ENCODE data around the gene ITGAD.

Gene ITGAD

DNA sequence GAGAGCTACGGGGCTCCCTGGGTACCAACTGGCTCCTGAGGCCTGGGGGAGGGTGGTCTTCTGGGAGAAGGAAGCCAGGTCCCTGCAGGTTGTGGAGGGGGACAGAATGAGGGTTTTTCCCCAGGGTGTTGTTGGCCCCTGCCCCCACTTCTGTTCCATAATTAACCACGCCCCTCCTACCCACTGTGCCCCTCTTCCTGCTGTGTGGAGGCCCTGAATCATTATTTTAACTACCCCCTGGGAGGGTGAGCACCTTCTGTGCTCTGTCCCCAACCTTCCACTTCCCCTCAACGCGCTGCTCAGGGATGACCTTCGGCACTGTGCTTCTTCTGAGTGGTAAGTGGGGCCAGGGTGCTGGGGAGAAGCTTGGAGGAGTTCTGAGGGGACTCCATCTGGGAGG, at the start of gene ITGAD:
Gene ITGAD (plus strand): TSS at position 280 of the 400 bp plus-strand sequence. CDS start 26 bp downstream, at position 306.
- DNase-seq (ENCODE audit: low spot score) = no peak

- DNase-seq (ENCODE audit: low spot score) = no peak
These were observed 48.4 kb upstream of the ITGAD start for GRCh38 chr16:31344712-31345111.

- DNase-seq (ENCODE audit: low spot score) = no peak
These were observed 45.7 kb upstream of the ITGAD start for GRCh38 chr16:31347445-31347844.

DNA sequence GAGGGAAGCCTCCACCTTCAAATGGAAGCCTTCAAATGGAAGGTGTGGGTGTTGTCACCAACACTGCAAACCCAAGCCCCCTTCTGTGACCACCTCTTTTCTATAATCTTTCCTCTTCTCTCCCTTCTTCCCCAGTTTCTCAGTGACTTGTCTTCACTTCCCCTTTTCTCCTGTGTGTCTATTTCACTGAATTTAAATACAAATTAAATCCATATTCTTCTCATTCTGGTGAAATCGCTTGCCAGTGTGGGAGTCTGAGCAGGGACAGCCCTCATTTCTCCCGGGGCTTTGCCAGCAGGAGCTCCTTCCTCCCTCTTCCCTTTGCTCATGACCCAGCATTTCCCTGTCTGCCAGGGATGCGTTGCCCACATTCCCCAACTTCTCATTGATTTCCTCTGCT, 44.6 kb upstream of the ITGAD start:
- no peak for DNase-seq (ENCODE audit: low spot score)

- DNase-seq (ENCODE audit: low spot score) = no peak
These were observed 42.7 kb upstream of the ITGAD start for GRCh38 chr16:31350275-31351005.

DNA sequence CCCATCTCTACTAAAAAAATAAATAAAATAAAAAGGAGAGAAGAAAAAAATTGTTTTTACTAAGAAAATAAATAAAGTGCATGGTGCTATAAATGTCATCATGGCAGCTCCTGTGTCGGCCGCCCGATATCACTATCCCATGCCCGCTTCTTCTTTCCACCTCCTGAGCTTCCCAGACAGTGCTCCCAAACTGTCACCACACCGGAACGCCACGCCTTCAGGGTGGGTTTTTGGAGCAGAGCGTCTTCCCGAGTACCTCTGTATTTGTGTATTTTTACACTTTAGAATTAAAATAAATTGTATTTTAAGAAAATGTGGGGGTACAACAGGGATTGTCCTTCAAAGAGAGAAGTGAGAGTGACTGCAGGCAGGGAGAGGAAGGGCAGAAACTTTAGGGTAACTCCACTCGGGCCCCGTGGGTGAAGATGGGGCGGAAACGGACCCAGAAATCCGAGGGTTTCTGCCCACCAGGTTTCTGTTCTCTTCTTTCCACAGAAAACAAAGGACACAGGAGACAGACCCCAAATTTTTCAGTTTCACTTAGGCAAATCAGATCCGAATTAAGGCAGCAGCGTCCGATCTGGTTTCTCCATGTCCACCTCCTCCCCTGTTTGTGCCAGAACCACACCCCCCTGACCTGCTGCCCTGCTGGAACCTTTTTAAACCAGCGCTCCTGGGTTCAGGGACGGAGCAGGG, 41.7 kb upstream of the ITGAD start:
- no peak for DNase-seq (ENCODE audit: low spot score)

DNA sequence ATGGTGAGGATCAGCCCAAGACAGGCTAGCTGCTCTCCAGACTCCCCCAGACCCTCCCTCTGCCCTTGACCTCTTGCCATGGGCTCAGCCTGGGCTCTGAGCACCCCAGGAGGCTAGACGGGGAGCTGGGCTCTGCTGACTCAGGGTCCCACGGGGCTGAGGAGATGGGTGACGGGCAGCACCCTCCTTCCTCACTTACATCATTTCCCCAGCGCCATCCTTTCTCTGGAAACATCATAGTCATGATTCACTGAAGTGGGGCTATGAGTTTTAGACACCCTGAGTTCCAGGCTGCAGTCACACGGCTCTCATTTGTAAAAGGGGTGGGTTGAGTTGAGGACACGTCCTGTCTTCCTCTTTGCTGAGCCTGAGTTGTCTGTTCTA, 41.2 kb upstream of the ITGAD start:
- DNase-seq (ENCODE audit: low spot score) = no peak

DNA sequence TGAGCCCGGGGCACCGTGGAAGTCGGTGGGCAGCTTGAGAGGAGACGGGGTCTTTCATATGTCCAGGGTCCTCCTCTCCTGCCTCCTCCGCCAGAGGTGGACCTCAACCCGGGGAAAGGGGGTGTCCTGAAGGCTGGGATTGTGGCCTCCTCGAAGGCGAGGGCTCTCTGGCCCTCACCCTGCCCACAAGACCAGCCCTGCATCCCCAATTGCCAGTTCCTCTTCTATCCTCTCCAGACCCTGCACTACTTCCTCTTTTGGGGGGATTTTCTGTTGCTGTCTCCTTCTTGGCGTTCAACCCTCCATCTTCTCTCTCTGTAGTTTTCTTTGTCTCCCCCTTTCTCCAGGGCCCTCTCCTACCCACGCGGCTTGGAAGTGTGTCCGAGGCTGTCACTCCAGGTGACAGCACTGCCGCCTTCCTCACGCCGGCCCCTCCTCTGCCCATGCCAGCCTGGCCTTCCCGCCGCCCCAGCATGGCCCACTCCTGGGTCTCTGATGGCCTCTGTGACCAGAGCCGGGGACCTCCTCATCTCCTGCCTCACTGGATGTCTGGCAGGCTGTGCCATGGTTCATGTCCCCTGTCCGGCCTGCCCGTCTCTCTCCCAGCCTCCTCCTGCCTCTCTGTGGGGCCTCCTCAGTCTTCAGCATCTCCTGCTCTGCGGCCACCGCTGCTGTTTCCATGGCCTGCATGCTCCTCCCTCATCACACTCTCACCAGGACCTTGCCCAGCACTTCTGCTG, 40.6 kb upstream of the ITGAD start:
- no peak for DNase-seq (ENCODE audit: low spot score)

- DNase-seq (ENCODE audit: low spot score) = peak; percentile 5
These were observed 38.5 kb upstream of the ITGAD start, which contains the start of gene ITGAX for GRCh38 chr16:31354394-31355291. Gene ITGAX, plus strand, starts transcription at chr16:31355176. Its CDS starts 79 bp downstream, at chr16:31355255.

- no peak for DNase-seq (ENCODE audit: low spot score)
These were observed 37.6 kb upstream of the ITGAD start for GRCh38 chr16:31355431-31356100.

DNA sequence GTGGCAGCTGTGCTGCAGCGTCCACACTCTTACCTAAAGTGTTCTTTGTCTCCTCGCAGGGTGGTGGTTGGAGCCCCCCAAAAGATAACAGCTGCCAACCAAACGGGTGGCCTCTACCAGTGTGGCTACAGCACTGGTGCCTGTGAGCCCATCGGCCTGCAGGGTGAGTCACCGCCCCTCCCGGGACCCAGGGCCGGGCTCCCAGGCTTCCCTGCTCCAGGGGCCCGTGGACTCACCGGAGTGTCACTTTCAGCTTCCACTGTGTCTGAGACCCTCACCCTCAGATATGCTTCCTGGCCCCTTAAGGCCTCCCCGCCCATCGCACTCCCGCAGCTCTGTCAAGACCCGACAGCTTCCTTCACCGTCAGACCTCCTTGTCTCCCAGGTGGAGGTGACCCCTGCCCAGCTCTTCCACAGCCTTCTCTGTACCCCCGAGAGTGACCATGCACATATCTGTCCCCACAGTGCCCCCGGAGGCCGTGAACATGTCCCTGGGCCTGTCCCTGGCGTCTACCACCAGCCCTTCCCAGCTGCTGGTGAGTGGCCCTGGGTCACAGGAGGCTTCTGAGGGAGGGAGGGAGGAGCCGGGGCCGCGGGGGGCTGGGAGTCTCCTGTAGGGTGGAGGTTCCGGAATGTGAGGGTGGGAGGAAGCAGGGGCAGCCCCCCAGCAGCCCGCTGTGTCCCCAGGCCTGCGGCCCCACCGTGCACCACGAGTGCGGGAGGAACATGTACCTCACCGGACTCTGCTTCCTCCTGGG, 36.4 kb upstream of the ITGAD start:
- DNase-seq (ENCODE audit: low spot score) = no peak

- DNase-seq (ENCODE audit: low spot score) = no peak
These were observed 35.6 kb upstream of the ITGAD start for GRCh38 chr16:31357324-31358109.

DNA sequence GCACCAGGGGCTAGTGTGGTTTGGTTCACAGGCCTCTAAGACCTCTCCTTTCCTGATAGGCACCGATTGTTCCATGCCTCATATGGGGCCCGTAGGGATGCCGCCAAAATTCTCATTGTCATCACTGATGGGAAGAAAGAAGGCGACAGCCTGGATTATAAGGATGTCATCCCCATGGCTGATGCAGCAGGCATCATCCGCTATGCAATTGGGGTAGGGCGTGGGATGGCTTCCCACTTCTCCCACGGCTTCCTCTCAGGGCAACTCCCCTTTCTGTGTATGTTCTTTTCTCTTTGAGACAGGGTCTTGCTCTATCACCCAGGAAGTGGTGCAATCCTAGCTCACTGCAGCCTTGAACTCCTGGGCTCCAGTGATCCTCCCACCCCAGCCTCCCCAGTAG, 32.9 kb upstream of the ITGAD start:
- no peak for DNase-seq (ENCODE audit: low spot score)

DNA sequence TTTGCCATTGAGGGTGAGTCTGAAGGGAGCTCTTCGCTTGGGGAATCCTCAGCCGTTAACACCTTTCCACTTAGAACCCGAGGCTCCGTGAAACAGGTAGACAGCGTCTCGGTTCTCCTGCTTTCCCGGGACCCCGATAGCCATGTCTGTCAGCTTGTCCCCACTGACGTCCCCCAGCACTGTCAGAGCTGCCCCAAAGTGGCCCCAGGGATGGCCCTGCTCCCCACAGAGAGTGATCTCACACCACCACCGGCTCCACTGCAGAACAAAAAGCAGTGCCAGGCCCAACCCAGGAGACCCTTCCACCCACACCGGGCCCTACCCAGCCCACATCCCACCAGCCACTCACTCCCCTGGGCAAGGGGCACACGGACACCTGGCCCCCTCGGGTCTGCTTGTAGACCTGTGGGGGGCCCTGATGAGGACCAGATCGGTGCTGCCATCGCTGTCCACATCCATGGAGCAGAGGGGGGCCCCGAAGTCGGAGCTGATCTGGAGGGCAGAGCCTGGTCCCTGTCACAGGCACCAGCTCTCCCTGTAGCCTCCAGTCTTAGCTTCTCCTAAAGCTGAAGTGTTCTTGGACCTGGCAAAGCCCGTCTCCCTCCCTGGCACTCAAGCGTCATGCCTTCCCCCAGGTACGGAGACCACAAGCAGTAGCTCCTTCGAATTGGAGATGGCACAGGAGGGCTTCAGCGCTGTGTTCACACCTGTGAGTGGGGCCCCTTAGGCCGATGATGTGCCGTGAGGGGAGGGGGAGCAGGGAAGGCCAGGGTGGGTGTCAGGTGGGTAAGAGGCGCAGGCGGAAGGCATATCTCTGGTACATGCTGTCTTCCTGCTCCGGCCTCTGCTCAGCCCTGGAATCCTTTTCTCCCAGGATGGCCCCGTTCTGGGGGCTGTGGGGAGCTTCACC, 31.7 kb upstream of the ITGAD start:
- DNase-seq (ENCODE audit: low spot score) = no peak

- DNase-seq (ENCODE audit: low spot score) = no peak
These were observed 30.4 kb upstream of the ITGAD start for GRCh38 chr16:31362476-31363405.

GRCh38 chr16:31363721-31364120, 29.4 kb upstream of the ITGAD start:
- DNase-seq (ENCODE audit: low spot score) = no peak

DNA sequence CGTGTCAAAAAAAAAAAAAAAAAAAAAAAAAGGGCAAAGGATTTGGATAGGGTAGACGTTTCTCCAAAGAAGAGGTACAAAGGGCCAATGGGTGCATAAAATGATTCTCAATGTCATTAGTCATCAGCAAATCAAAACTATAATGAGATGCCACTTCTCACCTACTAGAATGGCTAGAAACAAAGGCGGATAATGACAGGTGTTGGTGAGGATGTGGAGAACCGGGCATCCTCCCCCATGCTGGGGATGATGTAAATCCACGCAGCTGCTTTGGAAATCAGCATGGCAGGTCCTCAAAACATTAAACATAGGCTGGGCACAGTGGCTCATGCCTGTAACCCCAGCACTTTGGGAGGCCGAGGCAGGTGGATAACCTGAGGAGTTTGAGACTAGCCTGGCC, 28.7 kb upstream of the ITGAD start:
- no peak for DNase-seq (ENCODE audit: low spot score)

Data from LoVo (cell line).